CD4-positive, alpha-beta T cell (primary cell): ENCODE data around the gene OR1K1. TPM values are rescaled to one million over a fixed set of nuclear protein-coding genes. Genes with fewer than 3 reads are reported as not detected.

Source experiments
- ATAC-seq: fragments of 200-7000 bp; cut with Tn5 transposase; one replicate; pipeline ENCODE4 v1.10.0; 2022; ENCODE audit warnings: mild to moderate bottlenecking; ENCODE audit not compliant: poor library complexity
- CTCF ChIA-PET: fragments of 350-600 bp; sonication (Branson Sonifier 250); formaldehyde crosslinking; loops from one replicate; lab custom pipeline; 2021; ENCODE audit warnings: antibody characterized with exemption, inconsistent platforms; lab: Charles Lee
- POLR2A ChIA-PET: fragments of 350-600 bp; sonication (Branson Sonifier 250); formaldehyde crosslinking; loops from one replicate; lab custom pipeline; 2021; ENCODE audit warnings: antibody characterized with exemption, inconsistent platforms; lab: Charles Lee
- DNase-seq, 14 experiments: peaks; one replicate each; pipeline ENCODE4 v3.0.0-alpha.2; 2013 to 2020; ENCODE audit warnings: mixed read lengths in 2 of 14
- H3K27ac ChIP-seq, 2 donors: one replicate each; pipeline versions ENCODE4 v1.5.1 to v1.7.0; 2013; ENCODE audit warnings: low read length in 2 of 2, low read depth in 1 of 2, mild to moderate bottlenecking in 1 of 2
- H3K27me3 ChIP-seq, 2 experiments: 1 replicate in 1 of 2; 2 replicates in 1 of 2; pipeline versions ENCODE4 v1.6.1 to v1.7.0; 2013; ENCODE audit warnings: low read length in 2 of 2, control low read depth in 1 of 2, mild to moderate bottlenecking in 1 of 2, moderate library complexity in 1 of 2; ENCODE audit not compliant: insufficient read depth in 2 of 2, control insufficient read depth in 1 of 2
- H3K36me3 ChIP-seq: one replicate; pipeline ENCODE4 v1.6.1; 2013; ENCODE audit warnings: low read length, control low read depth; ENCODE audit not compliant: insufficient read depth
- H3K4me1 ChIP-seq: one replicate; pipeline ENCODE4 v1.6.1; 2013; ENCODE audit warnings: low read length, control low read depth; ENCODE audit not compliant: insufficient read depth
- H3K4me3 ChIP-seq: one replicate; pipeline ENCODE4 v1.5.1; 2013; ENCODE audit warnings: mild to moderate bottlenecking, low read length, moderate library complexity
- H3K9me3 ChIP-seq, 2 experiments: 1 replicate in 1 of 2; 2 replicates in 1 of 2; pipeline versions ENCODE4 v1.6.1 to v1.7.0; 2013; ENCODE audit warnings: low read length in 2 of 2, mild to moderate bottlenecking in 2 of 2, control low read depth in 1 of 2, moderate library complexity in 1 of 2; ENCODE audit not compliant: control insufficient read depth in 1 of 2, insufficient read depth in 1 of 2
- H3K27ac Mint-ChIP-seq: one replicate; pipeline ENCODE4 v1.8.0; 2020; ENCODE audit warnings: mixed read lengths
- H3K27me3 Mint-ChIP-seq: one replicate; pipeline ENCODE4 v1.8.0; 2021; ENCODE audit warnings: mixed read lengths
- H3K36me3 Mint-ChIP-seq: one replicate; pipeline ENCODE4 v1.8.0; 2021; ENCODE audit warnings: low read depth, mixed read lengths
- H3K4me1 Mint-ChIP-seq: one replicate; pipeline ENCODE4 v1.8.0; 2021; ENCODE audit warnings: low read depth, mixed read lengths
- H3K4me3 Mint-ChIP-seq: one replicate; pipeline ENCODE4 v1.8.0; 2020; ENCODE audit warnings: mild to moderate bottlenecking, mixed read lengths
- H3K9me3 Mint-ChIP-seq: one replicate; pipeline ENCODE4 v1.8.0; 2020; ENCODE audit warnings: mixed read lengths
- CTCF ChIP-seq: fragments of 200-600 bp; IDR thresholded peaks from one replicate; pipeline ENCODE4 v1.8.0; 2022; ENCODE audit warnings: antibody characterized with exemption, mild to moderate bottlenecking
- intact Hi-C, 2 experiments: fragments of 100-400 bp; cut with DNase I in 1 of 2; cut with micrococcal nuclease in 1 of 2; formaldehyde crosslinking; loops; one replicate each; pipeline versions ENCODE4 v1.15.1 to v1.9.0; 2023 to 2025; cut with DNase I, micrococcal nuclease
- total RNA-seq, 174 experiments: library from RNA in 2 of 174; stranded (reverse) in 2 of 174; gene quantifications; one replicate each; pipeline ENCODE4 v1.2.3 and lab custom pipeline; 2021 to 2026

OR1K1 gene
- total RNA-seq, 2 experiments from 2014 or later = not detected

GRCh38 chr9:122791872-122792669 lies 7.9 kb upstream of the OR1K1 start:
- no peak for TF ChIP-seq CTCF
- ChIA-PET POLR2A (no interaction called here), CTCF (no interaction called here)
- Histone ChIP-seq H3K4me1 (no peaks in the 10 kb centered on the region), H3K9me3 (no peaks in the 10 kb centered on the region), H3K36me3 (no peaks in the 10 kb centered on the region), H3K4me3 (no peak overlapping the region), H3K27ac (no peak overlapping the region), H3K27me3 (no peaks in the 10 kb centered on the region)
- H3K9me3 Mint-ChIP-seq = no peaks in the 10 kb centered on the region
- H3K27me3 Mint-ChIP-seq = no peaks in the 10 kb centered on the region
- H3K4me1 Mint-ChIP-seq = no peaks in the 10 kb centered on the region
- no peaks in the 10 kb centered on the region for H3K36me3 Mint-ChIP-seq
- DNase-seq (no peak), ATAC-seq (no peak)
- H3K4me3 Mint-ChIP-seq = no peak overlapping the region
- H3K27ac Mint-ChIP-seq = no peak overlapping the region
- intact Hi-C loops = no loop called here

DNA sequence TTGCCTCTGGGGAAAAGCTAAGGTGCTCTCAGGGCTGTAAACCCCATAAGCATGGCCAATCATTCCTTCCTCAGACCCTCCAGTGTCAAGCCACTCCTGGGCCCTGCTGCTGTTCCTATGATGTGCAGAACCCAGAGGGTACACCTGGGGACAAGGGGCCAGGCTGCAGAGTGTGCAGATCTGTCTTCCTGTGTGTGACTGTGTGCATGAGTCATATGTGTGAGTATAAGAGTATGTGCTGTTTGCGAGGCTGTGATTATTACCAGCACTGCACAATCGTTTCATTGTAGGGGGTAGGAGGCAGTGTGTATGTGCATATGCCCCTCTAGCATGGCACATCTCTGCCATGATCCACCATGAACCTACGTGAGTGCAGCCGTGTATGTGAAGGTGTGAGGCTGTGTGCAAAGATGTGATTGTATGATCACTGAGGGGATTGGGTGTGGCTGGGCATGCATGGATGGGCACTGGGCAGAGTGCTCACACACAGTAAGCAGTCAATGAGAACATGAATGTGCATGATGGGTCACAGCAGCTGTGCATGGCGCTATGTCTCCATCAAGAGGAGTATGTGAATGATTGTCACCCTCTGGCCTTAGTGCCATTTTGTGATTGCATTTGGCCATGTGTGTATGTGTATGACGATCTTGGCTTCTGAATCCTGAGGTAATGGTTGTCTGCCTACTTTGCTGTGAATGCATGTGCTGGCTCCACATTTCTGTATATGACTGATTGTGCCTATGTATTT lies 2.4 kb upstream of the OR1K1 start:
- CTCF ChIA-PET = no interaction called here
- H3K36me3 Mint-ChIP-seq = no peaks in the 10 kb centered on the region
- Histone ChIP-seq H3K36me3 (no peaks in the 10 kb centered on the region), H3K4me1 (no peaks in the 10 kb centered on the region), H3K27me3 (no peaks in the 10 kb centered on the region), H3K9me3 (no peaks in the 10 kb centered on the region), H3K4me3 (no peak overlapping the region), H3K27ac (no peak overlapping the region)
- no peaks in the 10 kb centered on the region for H3K27me3 Mint-ChIP-seq
- H3K27ac Mint-ChIP-seq = no peak overlapping the region
- no peaks in the 10 kb centered on the region for H3K4me1 Mint-ChIP-seq
- DNase-seq (no peak), ATAC-seq (no peak)
- no peak overlapping the region for H3K4me3 Mint-ChIP-seq
- intact Hi-C loops = no loop called here
- POLR2A ChIA-PET = no interaction called here
- no peaks in the 10 kb centered on the region for H3K9me3 Mint-ChIP-seq
- no peak for TF ChIP-seq CTCF

- Histone ChIP-seq H3K4me3 (no peak overlapping the region), H3K27ac (no peak overlapping the region), H3K27me3 (no peaks in the 10 kb centered on the region), H3K9me3 (no peaks in the 10 kb centered on the region), H3K4me1 (peaks cover 14% of the 10 kb centered on the region), H3K36me3 (no peaks in the 10 kb centered on the region)
- Mint-ChIP-seq H3K36me3 (no peaks in the 10 kb centered on the region), H3K9me3 (no peaks in the 10 kb centered on the region), H3K27me3 (no peaks in the 10 kb centered on the region), H3K27ac (no peak overlapping the region), H3K4me3 (no peak overlapping the region), H3K4me1 (peaks cover 19% of the 10 kb centered on the region)
- ATAC-seq (no peak), DNase-seq (no peak)
- CTCF ChIA-PET = interaction anchor here (1.1 to 1.6 kb wide), 2 partner anchors 682 to 708 kb away, joined by 3 to 6 read pairs; no protein-coding TSS in a partner anchor
- no peak for TF ChIP-seq CTCF
- intact Hi-C loops = no loop called here
- POLR2A ChIA-PET = no interaction called here
Measured at GRCh38 chr9:122806661-122807060, 6.7 kb downstream of the OR1K1 start.
